Measurements from ENCODE around the gene TUBB6. TPM values are rescaled to one million over a fixed set of nuclear protein-coding genes. Genes with fewer than 3 reads are reported as not detected.

The TUBB6 gene
- total RNA-seq, 1 donor from 2014 or later: 301 TPM

DNA sequence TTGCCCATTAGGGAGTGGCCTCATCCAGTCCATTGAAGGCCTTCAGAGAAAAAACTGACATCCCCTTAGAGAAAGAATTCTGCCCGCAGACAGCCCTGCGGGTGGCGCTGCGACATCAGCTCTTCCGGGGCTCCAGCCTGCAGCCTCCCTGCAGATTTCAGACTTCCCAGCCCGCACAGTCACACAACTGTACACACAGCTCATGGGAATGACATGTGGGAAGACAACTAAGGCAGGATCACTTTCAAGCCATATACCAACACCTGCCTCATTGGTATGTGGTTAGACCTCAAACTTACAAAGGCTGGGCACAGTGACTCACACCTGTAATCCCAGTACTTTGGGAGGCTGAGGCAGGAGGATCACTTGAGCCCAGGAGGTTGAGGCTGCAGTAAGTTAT is 24.8 kb upstream of the TUBB6 start:
- Mint-ChIP-seq H3K9me3 (ENCODE audit: unreplicated experiment) (no peaks in the 10 kb centered on the region), H3K27ac (ENCODE audit: unreplicated experiment) (peak overlapping the region; percentile 9), H3K4me3 (ENCODE audit: unreplicated experiment) (no peak overlapping the region), H3K4me1 (ENCODE audit: unreplicated experiment) (peaks cover 38% of the 10 kb centered on the region), H3K36me3 (ENCODE audit: low read depth, unreplicated experiment) (no peaks in the 10 kb centered on the region), H3K27me3 (ENCODE audit: unreplicated experiment) (peaks cover 4% of the 10 kb centered on the region)
- TF ChIP-seq, protein P1, sequence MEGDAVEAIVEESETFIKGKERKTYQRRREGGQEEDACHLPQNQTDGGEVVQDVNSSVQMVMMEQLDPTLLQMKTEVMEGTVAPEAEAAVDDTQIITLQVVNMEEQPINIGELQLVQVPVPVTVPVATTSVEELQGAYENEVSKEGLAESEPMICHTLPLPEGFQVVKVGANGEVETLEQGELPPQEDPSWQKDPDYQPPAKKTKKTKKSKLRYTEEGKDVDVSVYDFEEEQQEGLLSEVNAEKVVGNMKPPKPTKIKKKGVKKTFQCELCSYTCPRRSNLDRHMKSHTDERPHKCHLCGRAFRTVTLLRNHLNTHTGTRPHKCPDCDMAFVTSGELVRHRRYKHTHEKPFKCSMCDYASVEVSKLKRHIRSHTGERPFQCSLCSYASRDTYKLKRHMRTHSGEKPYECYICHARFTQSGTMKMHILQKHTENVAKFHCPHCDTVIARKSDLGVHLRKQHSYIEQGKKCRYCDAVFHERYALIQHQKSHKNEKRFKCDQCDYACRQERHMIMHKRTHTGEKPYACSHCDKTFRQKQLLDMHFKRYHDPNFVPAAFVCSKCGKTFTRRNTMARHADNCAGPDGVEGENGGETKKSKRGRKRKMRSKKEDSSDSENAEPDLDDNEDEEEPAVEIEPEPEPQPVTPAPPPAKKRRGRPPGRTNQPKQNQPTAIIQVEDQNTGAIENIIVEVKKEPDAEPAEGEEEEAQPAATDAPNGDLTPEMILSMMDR (IDR thresholded peaks at IDR 0.05; ENCODE audit: unreplicated experiment): peak; percentile 36
- peak; percentile 53 for DNase-seq (ENCODE audit: low spot score)

DNA sequence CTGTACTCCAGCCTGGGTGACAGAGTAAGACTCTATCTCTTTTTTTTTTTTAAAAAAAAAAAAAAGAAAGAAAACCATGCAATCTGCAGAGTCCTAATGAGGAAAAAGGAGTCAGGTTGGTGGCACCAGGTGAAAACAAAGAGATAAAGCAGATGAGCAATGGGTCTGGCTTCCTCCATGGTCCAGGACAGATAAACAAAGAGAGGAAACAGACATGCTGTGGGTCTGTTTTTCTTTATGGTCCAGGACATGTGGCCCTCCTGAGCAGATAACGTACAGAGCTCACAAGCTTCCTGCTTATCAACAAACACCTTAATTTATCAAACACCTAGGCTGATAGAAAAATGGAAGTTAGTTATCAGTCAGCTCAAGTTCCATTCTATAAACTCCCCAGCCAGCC is 24.4 kb upstream of the TUBB6 start:
- Mint-ChIP-seq H3K4me1 (ENCODE audit: unreplicated experiment) (peaks cover 41% of the 10 kb centered on the region), H3K27me3 (ENCODE audit: unreplicated experiment) (peaks cover 4% of the 10 kb centered on the region), H3K9me3 (ENCODE audit: unreplicated experiment) (no peaks in the 10 kb centered on the region), H3K4me3 (ENCODE audit: unreplicated experiment) (no peak overlapping the region), H3K36me3 (ENCODE audit: low read depth, unreplicated experiment) (no peaks in the 10 kb centered on the region), H3K27ac (ENCODE audit: unreplicated experiment) (peak overlapping the region; percentile 74)
- TF ChIP-seq, protein P1 (IDR thresholded peaks at IDR 0.05; ENCODE audit: unreplicated experiment): no peak
- no peak for DNase-seq (ENCODE audit: low spot score)

DNA sequence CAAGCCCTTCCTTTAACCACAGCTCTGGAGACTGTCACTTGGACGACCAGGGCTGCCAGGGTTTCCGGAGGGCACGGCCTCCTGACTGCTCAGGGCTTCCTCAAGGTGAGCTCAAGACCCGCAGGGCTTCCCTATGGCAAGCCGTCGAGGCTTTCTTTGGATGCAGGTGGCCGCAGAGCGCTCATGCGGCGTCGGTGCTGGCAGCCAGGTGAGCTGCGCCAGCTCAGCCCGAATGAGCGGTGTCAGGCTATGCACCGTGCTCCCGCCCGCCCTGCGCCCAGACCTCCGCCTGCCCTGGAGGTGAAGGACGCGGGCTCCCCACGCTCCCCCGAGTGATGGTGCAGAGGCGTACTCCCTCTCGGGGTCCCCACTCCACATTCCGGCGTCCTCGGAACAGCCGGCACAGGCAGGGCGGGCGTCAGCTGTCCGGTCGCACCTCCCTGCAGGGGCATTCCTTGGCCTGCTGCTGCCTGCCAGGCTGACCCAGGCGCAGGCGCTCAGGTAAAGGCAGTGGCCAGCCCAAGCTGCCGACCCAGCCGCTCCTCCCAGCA is 20.8 kb upstream of the TUBB6 start:
- TF ChIP-seq, protein P1 (IDR thresholded peaks at IDR 0.05; ENCODE audit: unreplicated experiment): no peak
- Mint-ChIP-seq H3K4me1 (ENCODE audit: unreplicated experiment) (peaks cover 52% of the 10 kb centered on the region), H3K9me3 (ENCODE audit: unreplicated experiment) (no peaks in the 10 kb centered on the region), H3K27ac (ENCODE audit: unreplicated experiment) (no peak overlapping the region), H3K27me3 (ENCODE audit: unreplicated experiment) (peaks cover 6% of the 10 kb centered on the region), H3K4me3 (ENCODE audit: unreplicated experiment) (no peak overlapping the region), H3K36me3 (ENCODE audit: low read depth, unreplicated experiment) (no peaks in the 10 kb centered on the region)
- no peak for DNase-seq (ENCODE audit: low spot score)

GRCh38 chr18:12287684-12288402 is 20.2 kb upstream of the TUBB6 start:
- no peak for DNase-seq (ENCODE audit: low spot score)
- TF ChIP-seq, protein P1 (IDR thresholded peaks at IDR 0.05; ENCODE audit: unreplicated experiment): no peak
- Mint-ChIP-seq H3K4me3 (ENCODE audit: unreplicated experiment) (peak overlapping the region; percentile 84), H3K27ac (ENCODE audit: unreplicated experiment) (no peak overlapping the region), H3K4me1 (ENCODE audit: unreplicated experiment) (peaks cover 48% of the 10 kb centered on the region), H3K27me3 (ENCODE audit: unreplicated experiment) (peaks cover 6% of the 10 kb centered on the region), H3K9me3 (ENCODE audit: unreplicated experiment) (no peaks in the 10 kb centered on the region), H3K36me3 (ENCODE audit: low read depth, unreplicated experiment) (no peaks in the 10 kb centered on the region)

GRCh38 chr18:12288403-12288755 is 19.7 kb upstream of the TUBB6 start:
- peaks cover 6% of the 10 kb centered on the region for H3K27me3 Mint-ChIP-seq (ENCODE audit: unreplicated experiment)

More at GRCh38 chr18:12288403-12288755, 19.7 kb upstream of the TUBB6 start:
- Mint-ChIP-seq H3K4me3 (ENCODE audit: unreplicated experiment) (no peak overlapping the region), H3K27ac (ENCODE audit: unreplicated experiment) (no peak overlapping the region), H3K36me3 (ENCODE audit: low read depth, unreplicated experiment) (no peaks in the 10 kb centered on the region), H3K9me3 (ENCODE audit: unreplicated experiment) (no peaks in the 10 kb centered on the region), H3K4me1 (ENCODE audit: unreplicated experiment) (peaks cover 42% of the 10 kb centered on the region)
- TF ChIP-seq, protein P1 (IDR thresholded peaks at IDR 0.05; ENCODE audit: unreplicated experiment): no peak
- no peak for DNase-seq (ENCODE audit: low spot score)

All from endothelial cell (in vitro differentiated cells).